Measurements from ENCODE around the gene CLRN3. TPM values are rescaled to one million over a fixed set of nuclear protein-coding genes. Genes with fewer than 3 reads are reported as not detected.

Gene CLRN3
- polyA plus RNA-seq, 2 of the 4 experiments (the other 2 are of a cell fraction): 0.08 TPM; not detected in 1

DNA sequence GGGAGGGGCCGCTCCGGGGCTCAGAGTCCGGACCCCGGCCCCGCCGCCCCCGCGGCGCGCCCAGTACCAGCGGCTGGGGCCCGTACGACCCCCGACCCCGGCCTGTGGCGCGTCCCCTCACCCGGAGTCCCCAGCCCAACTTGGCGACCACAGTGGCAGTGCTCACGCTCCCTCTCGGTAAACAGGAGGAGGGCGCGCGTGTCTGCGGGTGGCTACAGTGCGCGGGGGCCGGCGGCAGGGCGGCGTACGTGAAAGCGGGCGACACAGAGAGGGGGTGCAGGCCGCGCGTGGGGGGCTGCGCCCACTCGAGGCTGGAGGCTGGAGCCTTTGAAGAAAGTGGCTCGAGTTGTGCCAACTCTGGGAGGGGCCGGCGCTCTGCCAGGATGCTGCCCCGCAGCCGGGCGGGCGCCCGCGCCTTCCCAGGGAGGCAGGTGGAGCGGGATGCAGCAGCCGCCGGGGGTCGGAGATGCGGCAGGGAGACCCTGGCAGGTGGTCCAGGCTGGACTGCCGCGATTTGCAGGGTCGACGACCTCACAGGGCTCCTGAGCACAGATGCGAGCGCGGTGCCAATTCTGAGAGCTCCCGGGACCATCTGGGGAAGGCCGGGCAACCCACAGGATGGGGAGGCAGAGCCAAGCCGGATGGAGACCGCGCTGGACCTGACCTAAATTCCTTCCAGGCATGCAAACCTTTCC, 14.8 kb upstream of the CLRN3 start:
- TF ChIP-seq ZNF302 (CRISPR knock-in tag; IDR thresholded peaks at IDR 0.05): no peak
- TF ChIP-seq, protein P1, sequence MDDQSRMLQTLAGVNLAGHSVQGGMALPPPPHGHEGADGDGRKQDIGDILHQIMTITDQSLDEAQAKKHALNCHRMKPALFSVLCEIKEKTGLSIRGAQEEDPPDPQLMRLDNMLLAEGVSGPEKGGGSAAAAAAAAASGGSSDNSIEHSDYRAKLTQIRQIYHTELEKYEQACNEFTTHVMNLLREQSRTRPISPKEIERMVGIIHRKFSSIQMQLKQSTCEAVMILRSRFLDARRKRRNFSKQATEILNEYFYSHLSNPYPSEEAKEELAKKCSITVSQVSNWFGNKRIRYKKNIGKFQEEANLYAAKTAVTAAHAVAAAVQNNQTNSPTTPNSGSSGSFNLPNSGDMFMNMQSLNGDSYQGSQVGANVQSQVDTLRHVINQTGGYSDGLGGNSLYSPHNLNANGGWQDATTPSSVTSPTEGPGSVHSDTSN (IDR thresholded peaks at IDR 0.05): no peak
- TF ChIP-seq POLR2A (IDR thresholded peaks at IDR 0.05; ENCODE audit: low read length): no peak
- no peak for TF ChIP-seq HDAC2 (IDR thresholded peaks at IDR 0.05)
- TF ChIP-seq RNF2 (IDR thresholded peaks at IDR 0.05; ENCODE audit: borderline replicate concordance, low read depth): no peak
- TF ChIP-seq, protein P2, sequence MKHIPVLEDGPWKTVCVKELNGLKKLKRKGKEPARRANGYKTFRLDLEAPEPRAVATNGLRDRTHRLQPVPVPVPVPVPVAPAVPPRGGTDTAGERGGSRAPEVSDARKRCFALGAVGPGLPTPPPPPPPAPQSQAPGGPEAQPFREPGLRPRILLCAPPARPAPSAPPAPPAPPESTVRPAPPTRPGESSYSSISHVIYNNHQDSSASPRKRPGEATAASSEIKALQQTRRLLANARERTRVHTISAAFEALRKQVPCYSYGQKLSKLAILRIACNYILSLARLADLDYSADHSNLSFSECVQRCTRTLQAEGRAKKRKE (CRISPR knock-in tag; IDR thresholded peaks at IDR 0.05; ENCODE audit: low read depth): no peak
- TF ChIP-seq KDM5A (IDR thresholded peaks at IDR 0.05): no peak
- TF ChIP-seq, protein P3, sequence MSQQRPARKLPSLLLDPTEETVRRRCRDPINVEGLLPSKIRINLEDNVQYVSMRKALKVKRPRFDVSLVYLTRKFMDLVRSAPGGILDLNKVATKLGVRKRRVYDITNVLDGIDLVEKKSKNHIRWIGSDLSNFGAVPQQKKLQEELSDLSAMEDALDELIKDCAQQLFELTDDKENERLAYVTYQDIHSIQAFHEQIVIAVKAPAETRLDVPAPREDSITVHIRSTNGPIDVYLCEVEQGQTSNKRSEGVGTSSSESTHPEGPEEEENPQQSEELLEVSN (IDR thresholded peaks at IDR 0.05; ENCODE audit: borderline replicate concordance, low read depth): no peak
- TF ChIP-seq HOXA7 (CRISPR knock-in tag; IDR thresholded peaks at IDR 0.05): no peak
- TF ChIP-seq TFCP2L1 (CRISPR knock-in tag; IDR thresholded peaks at IDR 0.05): no peak
- TF ChIP-seq ZFP36 (IDR thresholded peaks at IDR 0.05; ENCODE audit: borderline replicate concordance, partially characterized antibody): no peak
- TF ChIP-seq, protein P4, sequence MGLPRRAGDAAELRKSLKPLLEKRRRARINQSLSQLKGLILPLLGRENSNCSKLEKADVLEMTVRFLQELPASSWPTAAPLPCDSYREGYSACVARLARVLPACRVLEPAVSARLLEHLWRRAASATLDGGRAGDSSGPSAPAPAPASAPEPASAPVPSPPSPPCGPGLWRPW (IDR thresholded peaks at IDR 0.05): no peak
- no peak for TF ChIP-seq ESRRA (IDR thresholded peaks at IDR 0.05; ENCODE audit: borderline replicate concordance, low read length)
- ATAC-seq (peak; percentile 7 to 22; a peak in 2 of 6 replicates), FAIRE-seq (no peak), DNase-seq (ENCODE audit: low read depth in 1 of 2, low spot score in 1 of 2) (no peak)
- peak overlapping the region; percentile 73 for H3K4me3 ChIP-seq
- H3K27ac ChIP-seq: peak overlapping the region; percentile 67 to 86
- H3K4me1 ChIP-seq: peaks cover 13% of the 10 kb centered on the region; the same call in 1 of the 3 replicates
- H3K9me3 ChIP-seq: no peaks in the 10 kb centered on the region
- ChIA-PET POLR2A (interaction anchor here (1.0 kb wide), 1 partner anchor 162 kb away, joined by 3 read pairs; no protein-coding TSS in a partner anchor), CTCF (interaction anchor here (0.5 to 6.4 kb wide), 40 partner anchors 10 to 718 kb away, joined by 3 to 229 read pairs (median 5); no protein-coding TSS in a partner anchor)
- 22% methylated on average over 14 of the region's 65 CpGs for WGBS (ENCODE audit: missing lambda C conversion rate)
- H3K4me2 ChIP-seq: peak overlapping the region; percentile 100

DNA sequence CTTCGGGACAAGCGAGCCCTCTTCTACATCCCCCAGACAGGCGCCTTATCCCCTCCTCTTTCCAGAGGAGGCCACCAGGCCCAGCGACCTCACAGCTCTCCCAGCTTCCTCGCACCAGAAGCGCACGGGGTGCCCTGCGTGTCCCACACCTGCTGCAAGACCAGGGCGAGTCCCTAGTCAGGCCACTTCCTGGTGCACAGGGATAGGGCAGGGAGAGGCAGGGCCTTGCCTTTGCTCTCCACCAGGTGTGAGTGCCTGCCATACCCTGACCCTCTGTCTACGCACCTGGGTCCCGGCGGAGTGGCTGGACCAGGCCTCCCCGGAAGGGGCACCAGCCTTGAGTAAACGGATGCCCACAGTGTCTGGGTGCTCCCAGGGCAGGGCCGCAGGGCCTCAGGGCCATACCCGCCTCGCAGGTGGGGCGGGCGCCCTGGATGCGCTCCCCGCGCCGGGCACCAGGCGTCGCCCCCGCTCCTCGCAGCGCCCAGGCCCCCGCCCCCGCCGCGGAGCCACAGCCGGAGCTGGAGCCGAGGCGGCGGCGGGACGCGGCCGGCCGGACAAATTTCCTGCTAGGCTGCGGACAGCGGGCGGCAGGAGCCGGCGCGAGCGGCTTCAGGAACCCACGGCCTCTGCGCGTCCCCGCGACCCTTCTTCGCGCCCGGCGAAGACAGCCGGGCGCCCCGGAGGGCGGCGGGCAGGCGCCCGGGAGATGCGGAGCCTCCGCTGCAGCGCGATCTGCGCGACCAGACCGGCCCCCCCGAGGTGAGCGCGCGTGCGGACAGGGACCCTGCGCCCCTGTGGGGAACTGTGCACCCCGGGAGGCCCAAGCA, 14.0 kb upstream of the CLRN3 start, which contains the start of gene PTPRE:
Gene PTPRE, plus strand, starts transcription at position 556 of the 830 bp plus-strand sequence. CDS start 133,779 bp downstream, outside the sequence.
- ATAC-seq (peak; percentile 97 to 98), FAIRE-seq (no peak)

More for the DNA sequence above, 14.0 kb upstream of the CLRN3 start, which contains the start of gene PTPRE:
- WGBS (ENCODE audit: missing lambda C conversion rate): 75% methylated on average over 8 of the region's 78 CpGs
- TF ChIP-seq, protein P5, sequence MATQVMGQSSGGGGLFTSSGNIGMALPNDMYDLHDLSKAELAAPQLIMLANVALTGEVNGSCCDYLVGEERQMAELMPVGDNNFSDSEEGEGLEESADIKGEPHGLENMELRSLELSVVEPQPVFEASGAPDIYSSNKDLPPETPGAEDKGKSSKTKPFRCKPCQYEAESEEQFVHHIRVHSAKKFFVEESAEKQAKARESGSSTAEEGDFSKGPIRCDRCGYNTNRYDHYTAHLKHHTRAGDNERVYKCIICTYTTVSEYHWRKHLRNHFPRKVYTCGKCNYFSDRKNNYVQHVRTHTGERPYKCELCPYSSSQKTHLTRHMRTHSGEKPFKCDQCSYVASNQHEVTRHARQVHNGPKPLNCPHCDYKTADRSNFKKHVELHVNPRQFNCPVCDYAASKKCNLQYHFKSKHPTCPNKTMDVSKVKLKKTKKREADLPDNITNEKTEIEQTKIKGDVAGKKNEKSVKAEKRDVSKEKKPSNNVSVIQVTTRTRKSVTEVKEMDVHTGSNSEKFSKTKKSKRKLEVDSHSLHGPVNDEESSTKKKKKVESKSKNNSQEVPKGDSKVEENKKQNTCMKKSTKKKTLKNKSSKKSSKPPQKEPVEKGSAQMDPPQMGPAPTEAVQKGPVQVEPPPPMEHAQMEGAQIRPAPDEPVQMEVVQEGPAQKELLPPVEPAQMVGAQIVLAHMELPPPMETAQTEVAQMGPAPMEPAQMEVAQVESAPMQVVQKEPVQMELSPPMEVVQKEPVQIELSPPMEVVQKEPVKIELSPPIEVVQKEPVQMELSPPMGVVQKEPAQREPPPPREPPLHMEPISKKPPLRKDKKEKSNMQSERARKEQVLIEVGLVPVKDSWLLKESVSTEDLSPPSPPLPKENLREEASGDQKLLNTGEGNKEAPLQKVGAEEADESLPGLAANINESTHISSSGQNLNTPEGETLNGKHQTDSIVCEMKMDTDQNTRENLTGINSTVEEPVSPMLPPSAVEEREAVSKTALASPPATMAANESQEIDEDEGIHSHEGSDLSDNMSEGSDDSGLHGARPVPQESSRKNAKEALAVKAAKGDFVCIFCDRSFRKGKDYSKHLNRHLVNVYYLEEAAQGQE (IDR thresholded peaks at IDR 0.05): no peak
- TF ChIP-seq FOSL2 (IDR thresholded peaks at IDR 0.05) (no peak), FOSL2 (CRISPR knock-in tag; IDR thresholded peaks at IDR 0.05) (peak; percentile 5; the same call in 1 of the 2 replicates), JUN (IDR thresholded peaks at IDR 0.05) (0 out of 5 replicates have a peak, but pooled peaks of 1 of the 2 experiments have one; percentile 17), MAZ (IDR thresholded peaks at IDR 0.05; ENCODE audit: borderline replicate concordance, low read depth, low read length) (0 out of 2 replicates have a peak, but pooled peaks have one; percentile 36), SMC3 (IDR thresholded peaks at IDR 0.05) (peak; percentile 99), USF2 (IDR thresholded peaks at IDR 0.05) (no peak), RAD21 (conservative IDR thresholded peaks at IDR 0.05 in 1 of 2, IDR thresholded peaks at IDR 0.05 in 1 of 2) (peak; percentile 69 to 94)
- TF ChIP-seq, protein P6, sequence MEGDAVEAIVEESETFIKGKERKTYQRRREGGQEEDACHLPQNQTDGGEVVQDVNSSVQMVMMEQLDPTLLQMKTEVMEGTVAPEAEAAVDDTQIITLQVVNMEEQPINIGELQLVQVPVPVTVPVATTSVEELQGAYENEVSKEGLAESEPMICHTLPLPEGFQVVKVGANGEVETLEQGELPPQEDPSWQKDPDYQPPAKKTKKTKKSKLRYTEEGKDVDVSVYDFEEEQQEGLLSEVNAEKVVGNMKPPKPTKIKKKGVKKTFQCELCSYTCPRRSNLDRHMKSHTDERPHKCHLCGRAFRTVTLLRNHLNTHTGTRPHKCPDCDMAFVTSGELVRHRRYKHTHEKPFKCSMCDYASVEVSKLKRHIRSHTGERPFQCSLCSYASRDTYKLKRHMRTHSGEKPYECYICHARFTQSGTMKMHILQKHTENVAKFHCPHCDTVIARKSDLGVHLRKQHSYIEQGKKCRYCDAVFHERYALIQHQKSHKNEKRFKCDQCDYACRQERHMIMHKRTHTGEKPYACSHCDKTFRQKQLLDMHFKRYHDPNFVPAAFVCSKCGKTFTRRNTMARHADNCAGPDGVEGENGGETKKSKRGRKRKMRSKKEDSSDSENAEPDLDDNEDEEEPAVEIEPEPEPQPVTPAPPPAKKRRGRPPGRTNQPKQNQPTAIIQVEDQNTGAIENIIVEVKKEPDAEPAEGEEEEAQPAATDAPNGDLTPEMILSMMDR (IDR thresholded peaks at IDR 0.05): peak; percentile 88
- peak; percentile 44 to 77 for DNase-seq (ENCODE audit: low read depth in 1 of 2, low spot score in 1 of 2)
- ChIA-PET POLR2A (interaction anchor here (1.0 kb wide), 1 partner anchor 162 kb away, joined by 3 read pairs; no protein-coding TSS in a partner anchor), CTCF (interaction anchor here (0.5 to 6.4 kb wide), 41 partner anchors 9 to 718 kb away, joined by 3 to 229 read pairs (median 5); no protein-coding TSS in a partner anchor)
- Histone ChIP-seq H3K4me1 (peaks cover 13% of the 10 kb centered on the region; the same call in 1 of the 3 replicates), H3K4me3 (peak within 1 kb of the TSS; percentile 73), H3K9me3 (no peaks in the 10 kb centered on the region), H3K27ac (peak within 1 kb of the TSS; percentile 67 to 86), H3K4me2 (peak within 1 kb of the TSS; percentile 100)

Data from A549 (cell line).